ENCODE data around the gene CCDC81.

Gene CCDC81

DNA sequence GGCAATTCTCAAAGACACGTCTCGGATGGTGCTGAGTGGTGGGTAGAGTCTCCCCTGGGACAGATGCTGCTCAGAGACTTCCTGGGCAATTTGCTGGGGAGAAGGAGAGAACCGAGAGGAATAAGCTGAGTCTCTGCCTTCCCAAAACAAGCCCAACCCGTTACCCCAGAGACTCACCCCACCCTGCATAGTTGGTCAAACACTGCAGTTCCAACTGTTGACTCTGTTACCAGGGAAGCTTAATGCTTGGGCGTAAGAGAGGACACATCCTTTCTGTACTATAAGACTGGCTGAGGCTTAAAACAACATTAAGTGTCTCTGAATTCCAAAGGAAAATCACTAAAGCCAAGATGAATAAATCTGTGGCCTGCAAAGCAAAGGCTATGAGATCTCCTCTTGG, 68.1 kb downstream of the CCDC81 start:
- DNase-seq, result no peak

DNA sequence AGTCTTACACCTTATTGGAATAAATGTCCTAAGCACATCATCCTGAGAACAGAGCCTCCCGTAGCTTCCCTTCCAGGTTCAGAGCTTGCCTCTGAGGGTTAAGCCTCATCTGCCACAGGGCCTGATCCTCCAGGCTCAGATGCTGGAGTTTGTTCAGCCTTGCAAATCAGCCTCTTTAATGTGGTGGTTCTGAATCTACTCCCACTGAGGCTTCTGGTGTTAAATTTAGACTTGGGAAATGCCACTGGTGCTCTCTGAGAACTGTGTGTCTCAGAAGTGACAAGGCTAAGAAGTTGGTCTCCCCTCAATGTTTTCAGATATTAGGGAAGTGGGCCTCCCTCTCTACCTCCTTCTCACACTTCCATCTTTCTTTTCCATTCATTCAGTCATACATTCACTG, 68.7 kb downstream of the CCDC81 start:
- DNase-seq, result no peak

DNA sequence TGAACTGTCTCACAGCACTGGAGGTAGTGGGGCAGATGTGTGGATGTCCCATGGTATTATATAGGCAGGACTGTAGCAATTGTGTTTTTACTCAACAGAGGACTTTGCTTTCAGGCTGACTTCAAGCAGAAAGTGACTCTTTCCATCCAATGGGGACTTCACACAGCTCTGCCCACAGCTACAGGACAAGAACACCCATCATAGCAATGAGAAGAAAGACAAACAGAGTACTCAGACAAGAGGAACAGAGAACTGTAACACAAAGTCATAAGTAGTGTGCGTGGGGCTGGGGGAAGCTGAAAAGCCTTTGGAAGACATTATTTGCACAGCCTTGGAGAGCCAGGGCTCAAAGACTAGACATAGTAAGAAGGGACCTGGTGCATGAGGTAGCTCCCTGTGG, 70.3 kb downstream of the CCDC81 start:
- DNase-seq, result no peak

DNA sequence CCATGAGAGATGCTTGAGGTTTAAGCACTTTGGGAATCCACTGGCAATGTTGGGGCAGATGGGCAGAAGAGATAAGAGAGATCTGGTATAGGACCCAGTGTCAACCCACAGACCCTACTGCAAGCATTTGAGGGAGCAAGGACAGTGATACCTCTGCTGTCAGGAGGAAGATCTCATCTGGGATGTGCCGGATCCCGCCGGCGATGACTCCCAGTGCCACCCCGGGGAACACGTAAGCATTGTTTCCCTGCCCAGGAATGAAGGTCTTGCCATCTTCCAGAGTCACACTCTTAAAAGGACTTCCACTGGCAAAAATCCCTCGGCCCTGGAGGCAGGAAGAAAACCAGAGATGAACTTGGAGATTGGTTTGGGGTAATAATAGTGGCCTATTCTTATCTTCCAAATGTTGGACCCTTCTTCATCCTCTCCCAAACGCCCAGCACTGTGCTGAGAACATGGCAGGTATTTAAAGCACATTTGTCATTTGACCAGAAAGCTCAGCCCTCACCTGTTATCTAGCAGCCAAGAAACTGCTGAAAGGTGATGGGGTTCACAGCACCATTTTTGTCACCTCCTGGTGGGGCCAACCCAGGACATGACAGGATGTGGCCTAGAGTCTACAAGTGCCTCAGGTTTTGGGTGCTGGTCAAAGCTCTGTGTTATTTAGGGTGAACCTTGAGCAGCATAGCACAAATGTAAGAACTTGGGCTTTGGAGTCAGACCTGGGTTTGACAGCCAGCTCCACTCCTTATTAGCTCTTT, 71.7 kb downstream of the CCDC81 start:
- DNase-seq, result no peak

DNA sequence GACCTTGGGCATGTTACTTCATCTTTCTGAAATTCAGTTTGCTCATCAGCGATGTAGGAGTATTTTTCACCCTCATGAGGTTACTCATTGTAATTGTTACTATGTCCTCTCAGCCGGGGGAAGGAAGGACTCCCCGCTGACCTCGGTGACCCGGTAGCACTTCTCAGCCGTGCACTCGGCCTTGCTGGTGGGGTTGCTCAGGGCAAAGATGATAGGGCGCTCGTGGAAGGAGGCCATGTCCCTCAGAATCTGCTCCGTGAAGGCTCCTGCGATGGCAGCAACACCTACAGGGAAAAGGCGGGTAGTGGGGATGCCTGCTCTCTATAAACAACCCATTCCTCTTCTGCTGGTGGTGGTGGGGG, 72.2 kb downstream of the CCDC81 start:
- DNase-seq, result no peak

DNA sequence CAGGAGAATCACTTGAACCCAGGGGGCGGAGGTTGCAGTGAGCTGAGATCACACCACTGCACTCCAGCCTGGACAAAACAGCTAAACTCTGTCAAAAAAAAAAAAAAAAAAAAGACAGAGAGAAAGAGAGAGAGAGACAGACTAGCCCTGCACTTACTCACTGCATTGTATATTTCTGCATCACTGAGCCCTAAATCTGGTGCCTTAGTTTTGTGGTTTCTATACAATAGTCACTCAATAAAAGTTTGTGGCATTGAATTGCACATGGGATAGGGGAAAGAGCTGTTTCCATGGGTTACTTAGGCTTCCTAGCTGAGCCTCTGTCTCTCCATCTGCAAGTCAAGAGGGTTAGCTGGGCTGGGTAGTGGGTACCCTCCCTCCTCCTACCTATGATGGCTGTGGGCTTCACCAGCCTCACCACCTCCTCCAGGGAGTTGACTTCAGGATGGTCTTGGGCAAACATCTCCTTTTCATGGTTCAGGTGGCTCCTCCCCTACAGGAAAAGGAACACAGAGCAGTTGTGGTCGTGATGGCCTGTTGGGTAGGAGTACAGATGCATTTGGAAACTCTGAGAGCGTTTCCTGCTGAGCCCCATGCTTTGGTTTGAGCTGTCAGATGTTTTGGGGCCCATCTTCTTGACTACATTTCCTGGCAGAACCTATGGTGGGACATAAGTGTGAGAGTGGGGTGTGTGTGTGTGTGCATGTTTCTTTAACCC, 73.2 kb downstream of the CCDC81 start:
- no peak for DNase-seq

DNA sequence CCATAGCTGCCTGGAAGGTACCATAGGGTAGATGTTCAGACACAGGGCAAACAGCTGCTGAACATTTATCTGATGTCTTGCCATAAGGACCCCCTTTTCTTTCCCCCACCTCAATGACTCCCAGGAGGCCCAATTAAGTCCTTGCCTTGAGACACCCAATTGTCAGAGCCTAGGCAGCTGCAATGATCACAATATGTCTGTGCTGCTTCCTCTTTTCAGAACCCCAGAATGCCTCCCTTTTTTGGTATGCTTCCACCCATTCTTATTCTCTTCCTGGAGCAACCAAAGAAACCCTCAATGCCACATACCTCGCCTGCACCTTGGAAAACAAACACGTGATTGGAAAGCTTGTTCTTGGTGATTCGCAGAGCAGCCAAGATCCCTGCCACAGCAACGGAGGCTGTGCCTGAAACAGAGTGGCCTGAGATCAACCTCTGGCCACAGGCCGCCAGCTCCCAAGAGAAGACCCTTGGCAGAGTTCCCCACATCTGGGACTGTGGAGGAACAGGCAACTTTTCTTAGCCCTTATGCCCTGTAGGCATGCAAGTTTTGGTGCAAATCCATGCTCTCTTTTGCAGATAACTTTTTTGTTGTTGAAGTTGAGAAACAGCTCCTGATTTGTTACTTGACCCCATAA, 75.4 kb downstream of the CCDC81 start:
- DNase-seq, result no peak

DNA sequence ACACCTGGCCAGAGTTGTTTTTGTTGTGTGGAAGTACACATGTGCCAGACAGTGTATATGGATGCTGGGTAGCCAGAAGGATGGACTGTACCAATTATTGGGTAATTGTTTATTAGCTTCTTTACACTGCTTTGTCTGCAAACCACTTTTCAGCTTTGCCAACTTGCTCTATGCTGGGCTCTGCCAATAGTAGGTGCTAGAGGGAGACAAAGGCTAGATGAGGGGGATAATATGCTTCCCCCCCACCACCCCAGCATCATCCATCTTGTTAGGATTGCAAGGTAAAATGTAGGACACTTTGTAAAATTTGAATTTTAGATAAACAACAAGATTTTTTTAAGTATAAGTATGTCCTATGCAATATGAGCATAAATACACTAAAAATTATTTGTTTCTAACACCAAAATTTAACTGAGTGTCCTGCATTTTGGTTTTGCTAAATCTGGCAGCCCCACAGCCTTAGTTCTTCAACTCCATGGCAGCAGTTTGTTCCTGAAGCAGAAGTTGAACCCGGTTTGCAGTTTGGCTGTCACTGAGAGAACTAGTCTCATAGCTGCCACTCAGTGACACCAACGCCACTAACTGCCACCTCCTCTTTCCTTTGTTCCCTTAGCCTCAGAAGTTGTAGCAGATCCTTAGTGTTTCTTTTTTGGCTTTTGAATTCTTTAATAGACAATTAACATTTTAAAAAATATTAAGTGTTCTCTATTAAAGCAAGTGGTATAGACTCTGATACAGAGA, 78.8 kb downstream of the CCDC81 start:
- DNase-seq, result no peak

DNA sequence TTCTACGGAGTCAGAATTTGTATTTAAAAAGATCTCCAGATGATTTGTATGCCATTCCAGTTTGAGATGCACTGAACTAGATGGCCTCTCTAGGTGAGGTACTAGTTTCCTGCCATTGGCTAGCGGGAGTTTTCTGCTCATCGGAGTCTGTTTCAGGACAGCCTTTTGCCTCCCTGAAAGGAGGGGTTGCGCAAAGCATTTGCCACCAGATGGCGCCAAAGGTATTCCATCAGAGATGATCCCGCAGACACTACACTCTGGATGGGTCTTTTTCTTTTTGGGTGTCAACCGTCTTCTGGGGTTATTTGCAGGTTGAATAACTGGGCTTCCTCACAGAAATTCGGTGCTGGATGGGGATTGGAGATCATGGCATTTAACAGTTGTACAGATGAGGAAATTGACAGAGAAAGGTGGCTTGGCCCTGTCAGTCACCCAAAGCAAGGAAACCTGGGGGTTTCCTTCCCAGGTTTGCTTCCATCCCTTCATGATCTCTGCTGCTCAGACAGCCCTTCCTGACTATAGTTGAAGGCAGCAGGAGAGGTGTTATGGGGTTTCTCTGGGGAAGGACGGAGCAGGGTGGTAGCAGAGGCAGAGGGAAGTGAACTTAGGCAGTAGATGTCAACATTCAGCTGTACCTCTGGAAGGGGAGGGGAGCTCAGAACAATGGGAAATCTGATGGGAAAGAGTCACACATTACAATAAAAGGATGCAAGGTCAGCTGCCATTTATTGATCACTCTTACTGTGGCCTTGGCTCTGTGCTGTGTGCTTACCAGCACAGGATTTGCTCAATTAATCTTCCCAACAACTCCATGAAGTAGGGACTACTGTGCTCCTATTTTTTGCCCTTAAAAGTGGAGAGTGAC, 81.6 kb downstream of the CCDC81 start:
- DNase-seq, result peak; percentile 62

DNA sequence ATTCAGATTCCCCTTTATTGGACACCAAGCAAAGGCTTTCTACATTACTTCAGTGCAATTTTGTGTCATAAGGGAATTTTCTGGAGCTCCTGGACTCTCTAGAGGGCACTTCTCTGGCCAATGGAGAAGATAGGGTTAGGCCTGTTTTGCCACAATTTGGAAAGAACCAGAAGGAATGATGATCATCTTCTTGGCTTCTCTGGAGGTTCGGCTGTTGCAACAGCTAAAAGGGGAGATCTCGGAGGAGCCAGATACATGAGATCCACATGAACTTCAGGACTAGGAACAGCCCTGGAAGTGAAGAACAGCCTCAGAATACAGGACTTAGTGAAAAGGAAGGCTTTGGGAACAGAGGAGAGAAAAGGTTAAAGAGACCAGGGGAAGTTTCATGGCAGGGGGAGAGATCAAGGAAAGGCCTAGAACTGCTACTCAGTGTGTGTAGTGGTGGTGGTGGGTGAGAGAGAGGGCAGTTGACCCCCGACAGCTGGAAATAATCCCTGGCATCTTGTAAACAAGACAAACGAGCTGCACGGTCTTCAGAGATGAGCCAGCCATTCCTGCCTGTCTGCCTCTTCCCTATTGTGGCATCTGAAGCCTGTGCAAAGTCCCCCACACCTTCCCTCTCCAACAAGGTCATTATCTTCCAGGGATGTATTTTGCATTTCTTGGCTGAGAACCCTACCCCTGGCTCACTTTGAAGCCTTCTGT, 83.8 kb downstream of the CCDC81 start:
- DNase-seq, result no peak

DNA sequence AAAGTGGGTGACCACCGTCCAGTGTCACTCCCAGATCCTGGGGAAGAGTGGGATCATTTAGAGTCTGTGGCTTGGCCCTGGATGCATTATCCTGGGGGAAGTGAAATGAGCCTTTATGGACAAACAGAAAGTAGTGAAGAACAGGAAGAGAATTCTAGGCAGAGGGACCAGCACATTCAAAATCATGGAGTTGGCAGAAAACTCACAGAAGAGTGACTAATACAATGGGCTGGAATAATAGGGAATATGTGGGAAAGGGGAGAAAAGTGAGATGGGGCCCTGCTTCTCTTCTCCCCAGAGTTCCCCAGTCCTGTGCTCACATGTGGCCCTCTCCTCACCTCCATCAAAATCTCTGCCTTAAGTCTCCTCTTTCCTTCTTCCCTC, 84.3 kb downstream of the CCDC81 start:
- DNase-seq, result no peak

DNA sequence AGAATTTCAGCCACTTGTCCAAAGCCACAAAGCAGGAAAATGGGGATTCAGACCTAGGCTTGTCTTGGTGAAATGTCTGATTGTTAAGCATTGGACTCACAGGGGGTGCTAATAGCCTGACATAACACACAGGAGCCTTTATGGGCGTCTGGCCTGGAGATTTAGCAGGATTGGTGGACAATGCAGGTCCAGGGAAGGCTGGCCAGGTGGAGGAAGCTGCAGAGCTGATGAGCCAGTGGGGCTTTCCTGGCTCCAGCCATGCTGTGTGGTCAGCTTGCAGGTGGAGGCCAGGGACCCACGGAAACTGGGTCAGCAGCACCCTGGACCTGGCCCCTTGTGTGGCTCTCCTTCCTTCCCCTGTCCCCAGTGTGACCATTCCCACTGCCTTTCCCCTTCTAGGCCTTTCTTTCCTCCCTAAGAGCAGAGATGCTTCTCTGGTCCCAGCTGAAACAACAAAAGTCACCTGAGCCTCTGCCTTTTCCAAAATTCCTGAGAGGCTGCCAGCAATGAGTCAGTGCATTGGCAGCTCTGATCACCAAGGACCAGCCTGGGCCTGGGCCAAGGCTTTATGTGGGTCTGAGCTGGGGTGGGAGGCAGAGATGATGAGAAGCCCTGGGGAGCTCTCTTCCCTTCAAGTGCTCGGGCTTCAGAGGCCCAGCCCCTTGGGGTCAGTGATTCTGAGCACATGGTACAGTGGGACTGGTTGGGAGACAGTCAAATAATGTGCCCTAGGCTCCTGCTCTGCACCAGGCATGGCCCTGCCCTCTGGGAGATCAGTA, 85.2 kb downstream of the CCDC81 start:
- DNase-seq, result peak; percentile 73

DNA sequence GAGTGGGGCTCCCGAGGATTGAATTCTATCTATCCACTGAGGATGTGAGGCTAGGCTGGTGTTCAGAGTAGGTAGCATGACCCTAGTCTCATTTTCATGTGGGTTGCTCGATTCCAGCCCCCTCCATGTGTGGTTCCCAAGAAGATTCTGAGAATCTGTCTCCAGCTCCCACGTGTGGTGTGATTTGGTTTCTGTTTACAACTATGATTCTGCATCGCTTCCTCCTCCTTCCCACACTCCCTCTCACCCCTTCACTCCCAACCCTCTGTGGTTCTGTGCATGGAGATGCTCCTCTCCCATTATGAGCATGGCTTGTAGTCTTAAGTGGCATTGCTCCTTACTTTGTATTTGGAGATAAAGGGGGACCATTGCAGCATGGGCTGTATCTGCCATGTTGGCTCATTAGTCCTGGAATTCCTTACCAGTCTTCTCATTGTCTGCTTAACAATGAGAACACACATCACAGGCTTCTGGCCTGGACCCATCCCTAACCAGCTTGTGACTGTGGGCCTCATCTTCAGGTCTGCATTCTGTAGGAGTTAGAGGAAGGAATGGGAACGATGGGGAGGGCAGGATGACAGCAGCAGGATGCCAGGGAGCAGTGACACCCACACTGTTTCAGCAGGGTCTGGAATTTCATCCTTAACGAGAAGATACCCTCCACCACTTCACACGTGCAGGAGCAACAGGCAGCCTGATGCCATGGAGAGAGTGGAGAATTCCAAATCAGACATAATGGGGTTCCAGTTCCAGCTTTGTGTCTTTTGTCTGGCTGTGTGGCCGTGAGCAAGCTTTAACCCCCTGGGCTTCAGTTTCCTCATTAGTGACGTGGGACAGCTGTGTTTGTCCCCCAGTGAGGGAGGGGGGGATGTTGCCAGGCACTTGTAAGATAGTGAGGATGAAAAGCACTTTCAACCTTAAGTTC, 86.0 kb downstream of the CCDC81 start:
- DNase-seq, result no peak

DNA sequence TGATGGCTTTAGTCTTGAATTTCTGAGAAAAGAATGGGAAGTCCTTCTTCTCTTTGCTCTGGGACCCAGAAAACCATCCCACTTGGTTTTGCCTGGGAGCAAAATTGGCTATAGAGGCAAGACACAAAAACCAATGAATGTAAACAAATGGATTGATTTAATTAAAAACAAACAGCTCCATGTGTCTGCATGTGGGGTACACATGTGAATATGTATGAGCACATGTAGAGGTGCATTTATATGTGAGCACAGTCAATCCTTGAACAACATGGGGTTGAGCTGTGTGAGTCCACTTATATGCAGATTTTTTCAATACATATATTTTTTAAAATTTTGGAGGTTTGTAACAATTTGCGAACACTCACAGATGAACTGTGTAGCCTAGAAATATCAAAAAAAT, 87.2 kb downstream of the CCDC81 start:
- no peak for DNase-seq

DNA sequence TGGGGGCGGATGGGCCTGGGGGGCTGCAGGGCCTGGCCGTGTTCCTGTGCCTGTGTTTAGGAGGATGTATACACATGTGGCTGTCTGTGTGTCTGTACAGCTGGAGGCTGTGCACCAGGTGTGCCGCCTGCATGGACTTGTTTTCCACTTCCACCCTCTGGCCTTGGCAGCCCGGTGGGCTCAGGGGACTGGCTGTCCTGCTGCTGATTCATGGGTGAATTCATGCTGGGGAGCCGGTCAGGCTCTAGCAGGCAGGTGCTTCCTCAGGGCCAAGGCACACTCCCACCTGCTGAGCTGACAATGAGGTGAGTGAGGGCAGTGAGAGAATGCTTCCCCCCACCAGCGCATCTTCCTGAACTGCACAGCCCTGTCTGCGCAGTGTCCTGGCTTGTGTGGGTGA, 88.4 kb downstream of the CCDC81 start:
- no peak for DNase-seq

DNA sequence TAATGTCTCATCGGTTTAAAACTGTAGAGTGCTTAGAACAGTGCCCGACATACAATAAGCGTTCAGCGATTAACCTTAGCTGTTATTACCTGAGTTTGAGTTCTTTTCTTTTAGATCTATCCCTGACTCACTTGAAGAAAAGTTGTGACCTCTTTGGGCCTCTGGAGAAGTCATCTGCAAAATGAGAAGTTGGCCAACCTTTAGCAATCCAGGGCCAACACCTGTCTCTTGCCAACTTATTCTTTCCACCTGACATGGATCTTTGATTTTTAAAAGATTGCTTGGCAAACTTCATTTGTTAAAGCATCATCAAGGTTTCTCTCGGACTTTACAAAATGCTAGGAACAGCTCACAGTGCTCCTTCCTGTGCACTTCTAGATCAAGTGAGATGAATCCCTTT, 89.3 kb downstream of the CCDC81 start:
- no peak for DNase-seq

DNA sequence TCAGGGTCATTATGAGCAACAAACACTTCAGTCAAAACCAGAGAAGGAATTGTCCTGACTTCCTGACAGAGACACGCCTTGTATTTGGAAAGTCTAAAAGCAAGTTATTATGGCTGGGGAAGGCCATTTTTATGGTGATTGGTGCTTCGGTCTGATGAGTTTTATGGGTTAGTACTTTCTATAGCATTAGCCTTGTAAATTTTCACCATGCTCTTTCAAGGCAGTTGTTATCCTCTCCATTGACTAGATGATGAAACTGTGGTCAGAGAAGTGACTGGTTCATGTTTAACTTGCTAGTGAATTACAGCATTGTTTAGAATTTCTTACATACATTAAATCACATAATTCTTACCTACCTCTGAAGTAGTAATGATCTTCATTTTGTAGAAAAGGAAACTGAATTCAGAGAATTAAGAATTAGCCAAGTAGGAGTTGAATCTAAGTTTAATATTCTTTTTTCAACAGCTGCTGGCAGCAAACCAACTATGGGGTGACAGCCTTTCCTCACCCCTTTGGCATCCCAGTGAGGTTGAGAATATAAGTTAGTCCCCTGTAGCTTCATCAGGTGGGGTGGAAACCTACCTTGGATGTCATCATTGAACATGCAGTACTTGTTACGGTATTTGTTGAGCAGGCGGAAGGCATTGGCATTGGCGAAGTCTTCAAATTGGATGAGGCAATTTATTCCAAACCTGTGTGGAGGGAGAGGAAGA, 90.0 kb downstream of the CCDC81 start:
- no peak for DNase-seq

DNA sequence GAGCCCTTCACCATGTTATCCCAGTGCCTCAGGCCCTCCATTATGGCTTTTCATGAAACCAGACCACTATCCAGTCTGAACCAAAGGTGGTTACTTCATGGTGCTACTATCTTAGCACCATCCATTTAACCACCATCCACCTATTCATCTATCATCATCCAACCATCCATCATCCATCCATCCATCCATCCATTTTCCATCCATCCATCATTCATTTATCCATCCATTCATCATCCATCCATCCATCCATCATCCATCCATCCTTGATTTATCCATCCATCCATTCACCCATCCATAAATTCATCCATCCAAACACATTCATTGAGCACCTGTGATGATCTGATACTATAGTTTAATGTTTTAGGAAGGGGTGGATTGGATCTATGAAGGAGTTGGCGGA, 93.5 kb downstream of the CCDC81 start:
- DNase-seq, result no peak
